Central memory CD8-positive, alpha-beta T cell (primary cell): Measurements from ENCODE around the gene C1R.

Experiments
- ATAC-seq: fragments of 150-1000 bp; cut with Tn5 transposase; replicated peaks from 2 replicates; pipeline ENCODE4 v1.10.0; 2022; ENCODE audit warnings: mild to moderate bottlenecking, moderate FRiP score, moderate number of reproducible peaks; ENCODE audit not compliant: poor library complexity, severe bottlenecking; ENCODE audit errors: extremely low read depth
- DNase-seq, 2 donors: peaks; one replicate each; pipeline ENCODE4 v3.0.0; 2021; ENCODE audit warnings: low spot score in 2 of 2
- H3K27ac Mint-ChIP-seq: one replicate; pipeline ENCODE4 v1.8.0; 2022; ENCODE audit warnings: low read depth, mild to moderate bottlenecking, moderate library complexity, mixed read lengths
- H3K27me3 Mint-ChIP-seq: one replicate; pipeline ENCODE4 v1.8.0; 2022; ENCODE audit warnings: mixed read lengths
- H3K36me3 Mint-ChIP-seq: one replicate; pipeline ENCODE4 v1.8.0; 2022; ENCODE audit warnings: mild to moderate bottlenecking, moderate library complexity, mixed read lengths; ENCODE audit not compliant: insufficient read depth
- H3K4me1 Mint-ChIP-seq: one replicate; pipeline ENCODE4 v1.8.0; 2022; ENCODE audit warnings: mixed read lengths
- H3K4me3 Mint-ChIP-seq: one replicate; pipeline ENCODE4 v1.8.0; 2022; ENCODE audit warnings: mild to moderate bottlenecking, moderate library complexity, mixed read lengths
- H3K9me3 Mint-ChIP-seq: one replicate; pipeline ENCODE4 v1.8.0; 2022; ENCODE audit warnings: mixed read lengths

C1R gene

GRCh38 chr12:7089196-7089871, 2.9 kb downstream of the C1R start:
- Mint-ChIP-seq H3K27me3 (no peaks in the 10 kb centered on the region), H3K4me3 (no peak overlapping the region), H3K9me3 (no peaks in the 10 kb centered on the region), H3K27ac (no peak overlapping the region), H3K36me3 (peaks cover 2% of the 10 kb centered on the region), H3K4me1 (peaks cover 9% of the 10 kb centered on the region)
- DNase-seq: no peak
- ATAC-seq: no peak

- Mint-ChIP-seq H3K4me3 (no peak overlapping the region), H3K9me3 (peaks cover 5% of the 10 kb centered on the region), H3K36me3 (peaks cover 2% of the 10 kb centered on the region), H3K27ac (no peak overlapping the region), H3K27me3 (no peaks in the 10 kb centered on the region), H3K4me1 (no peaks in the 10 kb centered on the region)
- DNase-seq (no peak), ATAC-seq (no peak)
These were observed 9.1 kb downstream of the C1R start for GRCh38 chr12:7083125-7083524.

- peaks cover 4% of the 10 kb centered on the region for H3K36me3 Mint-ChIP-seq
- H3K27ac Mint-ChIP-seq: no peak overlapping the region
- peaks cover under 1% of the 10 kb centered on the region for H3K4me1 Mint-ChIP-seq
- no peak overlapping the region for H3K4me3 Mint-ChIP-seq
- no peaks in the 10 kb centered on the region for H3K27me3 Mint-ChIP-seq
- no peak for DNase-seq
- H3K9me3 Mint-ChIP-seq: peaks cover 5% of the 10 kb centered on the region
- ATAC-seq: no peak
These were observed 11.2 kb downstream of the C1R start for GRCh38 chr12:7081037-7081436.

GRCh38 chr12:7079826-7080125, 12.5 kb downstream of the C1R start:
- DNase-seq (no peak), ATAC-seq (no peak)
- H3K4me1 Mint-ChIP-seq: peaks cover 8% of the 10 kb centered on the region
- no peak overlapping the region for H3K4me3 Mint-ChIP-seq
- H3K27me3 Mint-ChIP-seq: no peaks in the 10 kb centered on the region
- peaks cover 5% of the 10 kb centered on the region for H3K9me3 Mint-ChIP-seq
- H3K27ac Mint-ChIP-seq: no peak overlapping the region
- peaks cover 4% of the 10 kb centered on the region for H3K36me3 Mint-ChIP-seq

GRCh38 chr12:7078163-7078562, 14.1 kb downstream of the C1R start:
- DNase-seq: no peak
- no peak for ATAC-seq
- H3K9me3 Mint-ChIP-seq: peaks cover 2% of the 10 kb centered on the region
- H3K27me3 Mint-ChIP-seq: no peaks in the 10 kb centered on the region
- H3K4me3 Mint-ChIP-seq: no peak overlapping the region
- no peak overlapping the region for H3K27ac Mint-ChIP-seq
- peaks cover 4% of the 10 kb centered on the region for H3K36me3 Mint-ChIP-seq
- peaks cover 8% of the 10 kb centered on the region for H3K4me1 Mint-ChIP-seq

GRCh38 chr12:7076493-7076892, 15.8 kb downstream of the C1R start:
- DNase-seq (no peak), ATAC-seq (no peak)
- Mint-ChIP-seq H3K36me3 (peaks cover 4% of the 10 kb centered on the region), H3K4me3 (no peak overlapping the region), H3K27me3 (peaks cover 13% of the 10 kb centered on the region), H3K4me1 (peaks cover 8% of the 10 kb centered on the region), H3K27ac (no peak overlapping the region), H3K9me3 (no peaks in the 10 kb centered on the region)

GRCh38 chr12:7075939-7076338, 16.3 kb downstream of the C1R start:
- Mint-ChIP-seq H3K27me3 (peaks cover 14% of the 10 kb centered on the region), H3K9me3 (no peaks in the 10 kb centered on the region), H3K27ac (peak overlapping the region; percentile 13), H3K4me3 (no peak overlapping the region), H3K36me3 (peaks cover 4% of the 10 kb centered on the region), H3K4me1 (peaks cover 8% of the 10 kb centered on the region)
- DNase-seq (no peak), ATAC-seq (no peak)

GRCh38 chr12:7075518-7075917, 16.7 kb downstream of the C1R start:
- Mint-ChIP-seq H3K27me3 (peaks cover 16% of the 10 kb centered on the region), H3K4me1 (peaks cover 8% of the 10 kb centered on the region), H3K27ac (peak overlapping the region; percentile 13), H3K36me3 (peaks cover 4% of the 10 kb centered on the region), H3K4me3 (no peak overlapping the region), H3K9me3 (no peaks in the 10 kb centered on the region)
- ATAC-seq: peak; percentile 19
- no peak for DNase-seq

- no peak for DNase-seq
- peaks cover 28% of the 10 kb centered on the region for H3K27me3 Mint-ChIP-seq
- ATAC-seq: no peak
- peaks cover 8% of the 10 kb centered on the region for H3K4me1 Mint-ChIP-seq
- no peak overlapping the region for H3K4me3 Mint-ChIP-seq
- H3K27ac Mint-ChIP-seq: peak overlapping the region; percentile 33
- no peaks in the 10 kb centered on the region for H3K9me3 Mint-ChIP-seq
- H3K36me3 Mint-ChIP-seq: peaks cover 4% of the 10 kb centered on the region
These were observed 18.3 kb downstream of the C1R start for GRCh38 chr12:7073946-7074345.

- Mint-ChIP-seq H3K4me3 (no peak overlapping the region), H3K9me3 (no peaks in the 10 kb centered on the region), H3K4me1 (peaks cover 8% of the 10 kb centered on the region), H3K36me3 (peaks cover 2% of the 10 kb centered on the region), H3K27ac (no peak overlapping the region), H3K27me3 (peaks cover 41% of the 10 kb centered on the region)
- no peak for ATAC-seq
- no peak for DNase-seq
These were observed 19.7 kb downstream of the C1R start for GRCh38 chr12:7072554-7072953.

GRCh38 chr12:7072035-7072434, 20.2 kb downstream of the C1R start:
- H3K4me3 Mint-ChIP-seq: no peak overlapping the region

GRCh38 chr12:7069386-7069785, 22.9 kb downstream of the C1R start:
- Mint-ChIP-seq H3K27ac (no peak overlapping the region), H3K36me3 (no peaks in the 10 kb centered on the region), H3K9me3 (no peaks in the 10 kb centered on the region), H3K4me1 (no peaks in the 10 kb centered on the region), H3K27me3 (peaks cover 52% of the 10 kb centered on the region), H3K4me3 (no peak overlapping the region)
- no peak for ATAC-seq
- DNase-seq: no peak

More at GRCh38 chr12:7072035-7072434, 20.2 kb downstream of the C1R start:
- Mint-ChIP-seq H3K27me3 (peaks cover 47% of the 10 kb centered on the region), H3K9me3 (no peaks in the 10 kb centered on the region), H3K4me1 (peaks cover 8% of the 10 kb centered on the region), H3K36me3 (peaks cover 2% of the 10 kb centered on the region), H3K27ac (no peak overlapping the region)
- ATAC-seq: no peak
- DNase-seq: no peak

- no peak for ATAC-seq
- Mint-ChIP-seq H3K27me3 (peaks cover 52% of the 10 kb centered on the region), H3K27ac (no peak overlapping the region)
These were observed 23.3 kb downstream of the C1R start for GRCh38 chr12:7068994-7069346.

More at GRCh38 chr12:7068994-7069346, 23.3 kb downstream of the C1R start:
- H3K4me1 Mint-ChIP-seq: no peaks in the 10 kb centered on the region
- H3K4me3 Mint-ChIP-seq: no peak overlapping the region
- DNase-seq: no peak
- H3K36me3 Mint-ChIP-seq: no peaks in the 10 kb centered on the region
- no peaks in the 10 kb centered on the region for H3K9me3 Mint-ChIP-seq
